Lower lobe of right lung (tissue), 2 donors: ENCODE results near the gene LY9. TPM values are rescaled to one million over a fixed set of nuclear protein-coding genes. Genes with fewer than 3 reads are reported as not detected.

Experiments used
- ATAC-seq, 2 donors: fragments of 200-7000 bp; cut with Tn5 transposase; one replicate each; pipeline ENCODE4 v1.9.1; 2020 to 2022; ENCODE audit warnings: mild to moderate bottlenecking in 2 of 2, moderate library complexity in 2 of 2
- DNase-seq: peaks from one replicate; pipeline ENCODE4 v3.0.0-alpha.2; 2020
- H3K27ac ChIP-seq: fragments of 200-600 bp; one replicate; pipeline ENCODE4 v1.8.0; 2022
- H3K27me3 ChIP-seq: fragments of 200-600 bp; one replicate; pipeline ENCODE4 v1.8.0; 2022; ENCODE audit warnings: low read depth
- H3K36me3 ChIP-seq: fragments of 200-600 bp; one replicate; pipeline ENCODE4 v1.8.0; 2022; ENCODE audit warnings: mild to moderate bottlenecking
- H3K4me1 ChIP-seq: fragments of 200-600 bp; one replicate; pipeline ENCODE4 v1.8.0; 2022
- H3K4me3 ChIP-seq: fragments of 200-600 bp; one replicate; pipeline ENCODE4 v1.8.0; 2022; ENCODE audit warnings: mild to moderate bottlenecking
- H3K9me3 ChIP-seq: fragments of 200-600 bp; one replicate; pipeline ENCODE4 v1.8.0; 2022
- intact Hi-C: fragments of 100-400 bp; cut with DNase I; formaldehyde crosslinking; loops from one replicate; pipeline ENCODE4 v1.11.0; 2022
- total RNA-seq: library from RNA; stranded (reverse); fragmentation: NEBNext Ultra II Directional; extraction: Animal tissue kit (Norgen Biotek cat#: 25700); gene quantifications from one replicate; pipeline ENCODE4 v1.2.1, GENCODE V29; 2021
- TF ChIP-seq, protein P1 (sequence below): fragments of 200-600 bp; IDR thresholded peaks from one replicate; pipeline ENCODE4 v1.8.0; 2022; ENCODE audit warnings: antibody characterized with exemption, mild to moderate bottlenecking
- donor health status: DM: no; HTN: yes; CAD: no; lungs with severe emphysema.

The LY9 gene
- total RNA-seq, 1 donor from 2014 or later, result 1.8 TPM

DNA sequence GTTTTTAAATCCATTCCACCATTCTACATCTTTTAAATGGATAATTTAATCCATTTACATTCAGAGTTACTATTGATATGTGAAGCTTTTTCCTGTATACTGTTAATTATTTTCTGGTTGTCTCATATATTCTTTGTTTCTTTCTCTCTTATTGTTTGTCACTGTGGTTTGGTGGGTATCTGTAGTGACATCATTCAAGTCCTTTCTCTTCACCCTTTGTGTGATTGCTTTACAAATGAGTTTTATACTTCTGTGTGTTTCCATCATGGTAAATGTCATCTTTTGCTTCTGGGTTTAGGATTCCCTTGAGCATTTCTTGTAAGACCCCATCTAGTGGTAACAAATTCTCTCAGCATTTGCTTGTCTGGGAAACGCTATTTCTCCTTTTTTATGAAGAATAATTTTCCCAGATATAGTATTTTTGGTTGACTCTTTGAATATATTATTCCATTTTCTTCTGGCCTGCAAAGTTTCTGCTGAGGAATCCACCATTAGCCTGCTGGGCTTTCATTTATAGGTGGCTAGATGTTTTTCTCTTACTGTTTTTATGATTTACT lies 10.2 kb downstream of the LY9 start:
- ATAC-seq, result no peak
- no peak for DNase-seq
- H3K4me3 ChIP-seq, result no peak overlapping the region
- intact Hi-C loops, result no loop called here
- H3K9me3 ChIP-seq, result peaks cover 6% of the 10 kb centered on the region
- no peaks in the 10 kb centered on the region for H3K27me3 ChIP-seq
- no peak overlapping the region for H3K27ac ChIP-seq
- TF ChIP-seq, protein P1, sequence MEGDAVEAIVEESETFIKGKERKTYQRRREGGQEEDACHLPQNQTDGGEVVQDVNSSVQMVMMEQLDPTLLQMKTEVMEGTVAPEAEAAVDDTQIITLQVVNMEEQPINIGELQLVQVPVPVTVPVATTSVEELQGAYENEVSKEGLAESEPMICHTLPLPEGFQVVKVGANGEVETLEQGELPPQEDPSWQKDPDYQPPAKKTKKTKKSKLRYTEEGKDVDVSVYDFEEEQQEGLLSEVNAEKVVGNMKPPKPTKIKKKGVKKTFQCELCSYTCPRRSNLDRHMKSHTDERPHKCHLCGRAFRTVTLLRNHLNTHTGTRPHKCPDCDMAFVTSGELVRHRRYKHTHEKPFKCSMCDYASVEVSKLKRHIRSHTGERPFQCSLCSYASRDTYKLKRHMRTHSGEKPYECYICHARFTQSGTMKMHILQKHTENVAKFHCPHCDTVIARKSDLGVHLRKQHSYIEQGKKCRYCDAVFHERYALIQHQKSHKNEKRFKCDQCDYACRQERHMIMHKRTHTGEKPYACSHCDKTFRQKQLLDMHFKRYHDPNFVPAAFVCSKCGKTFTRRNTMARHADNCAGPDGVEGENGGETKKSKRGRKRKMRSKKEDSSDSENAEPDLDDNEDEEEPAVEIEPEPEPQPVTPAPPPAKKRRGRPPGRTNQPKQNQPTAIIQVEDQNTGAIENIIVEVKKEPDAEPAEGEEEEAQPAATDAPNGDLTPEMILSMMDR, result no peak
- no peaks in the 10 kb centered on the region for H3K4me1 ChIP-seq
- H3K36me3 ChIP-seq, result no peaks in the 10 kb centered on the region

DNA sequence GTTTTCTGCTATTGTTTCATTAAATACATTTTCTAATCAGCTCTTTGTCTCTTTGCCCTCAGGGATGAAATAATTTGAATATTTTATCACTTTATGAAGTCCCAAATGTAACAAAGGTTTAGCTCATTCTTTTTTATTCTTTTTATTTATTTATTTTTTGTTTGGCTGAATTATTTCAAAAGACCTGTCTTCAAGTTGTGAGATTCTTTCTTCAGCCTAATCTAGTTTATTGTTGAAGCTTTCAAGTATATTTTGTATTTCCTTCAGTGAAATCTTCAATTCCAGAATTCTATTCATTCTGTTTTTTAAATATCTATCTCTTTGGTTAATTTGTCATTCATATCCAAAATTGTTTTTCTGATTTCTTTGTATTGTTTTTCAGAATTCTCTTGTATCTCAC lies 10.8 kb downstream of the LY9 start:
- peaks cover 6% of the 10 kb centered on the region for H3K9me3 ChIP-seq
- no peak overlapping the region for H3K4me3 ChIP-seq
- H3K4me1 ChIP-seq, result no peaks in the 10 kb centered on the region
- no peak overlapping the region for H3K27ac ChIP-seq
- intact Hi-C loops, result no loop called here
- ATAC-seq (no peak), DNase-seq (no peak)
- TF ChIP-seq, protein P1, result no peak
- no peaks in the 10 kb centered on the region for H3K36me3 ChIP-seq
- H3K27me3 ChIP-seq, result no peaks in the 10 kb centered on the region

DNA sequence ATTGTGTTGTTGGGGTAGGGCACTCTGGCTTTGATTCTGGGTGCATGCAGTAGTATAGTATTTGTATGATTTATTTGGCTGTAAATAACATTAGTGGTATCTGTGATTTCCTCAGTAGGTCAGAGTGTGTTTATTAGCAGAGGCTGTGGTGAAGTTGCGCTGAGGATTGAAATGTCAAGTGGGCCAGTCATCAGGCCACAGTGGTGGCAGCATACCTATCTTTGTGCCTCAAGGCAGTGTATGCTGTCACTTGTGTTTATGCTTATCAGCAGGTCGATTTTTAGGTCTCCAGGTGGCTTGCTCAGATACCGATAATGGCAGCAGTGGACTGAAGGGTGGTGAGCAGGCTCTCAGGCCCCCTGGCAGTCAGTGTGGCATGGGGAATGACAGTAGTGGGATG lies 11.3 kb downstream of the LY9 start:
- H3K27me3 ChIP-seq, result no peaks in the 10 kb centered on the region
- H3K4me3 ChIP-seq, result no peak overlapping the region
- H3K9me3 ChIP-seq, result peaks cover 6% of the 10 kb centered on the region
- DNase-seq (no peak), ATAC-seq (no peak)
- H3K4me1 ChIP-seq, result no peaks in the 10 kb centered on the region
- no peak overlapping the region for H3K27ac ChIP-seq
- intact Hi-C loops, result no loop called here
- TF ChIP-seq, protein P1, result no peak
- no peaks in the 10 kb centered on the region for H3K36me3 ChIP-seq

DNA sequence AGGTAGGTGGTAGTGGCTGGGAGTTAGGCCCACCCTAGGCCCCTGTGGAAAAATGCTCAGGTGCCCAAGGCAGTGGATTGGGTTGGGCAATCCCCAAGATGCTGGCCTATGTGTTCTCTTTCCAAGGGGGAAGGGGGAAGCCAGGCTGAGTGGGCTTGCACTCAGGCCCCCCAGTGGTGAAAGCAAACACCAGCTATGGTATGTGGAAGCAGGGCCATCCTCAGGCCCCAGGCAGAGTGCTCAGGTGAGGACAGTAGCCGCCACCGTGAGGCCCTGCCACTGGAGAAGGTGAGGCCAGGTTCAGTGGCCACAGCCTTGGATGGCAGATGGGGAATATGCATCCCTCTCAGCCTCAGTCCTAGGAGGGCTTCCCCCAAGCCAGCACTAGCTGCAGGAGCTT lies 11.8 kb downstream of the LY9 start:
- Histone ChIP-seq H3K36me3 (no peaks in the 10 kb centered on the region), H3K4me1 (no peaks in the 10 kb centered on the region), H3K9me3 (peaks cover 6% of the 10 kb centered on the region), H3K27ac (no peak overlapping the region), H3K4me3 (no peak overlapping the region), H3K27me3 (no peaks in the 10 kb centered on the region)
- no peak for ATAC-seq
- intact Hi-C loops, result no loop called here
- DNase-seq, result no peak
- TF ChIP-seq, protein P1, result no peak

DNA sequence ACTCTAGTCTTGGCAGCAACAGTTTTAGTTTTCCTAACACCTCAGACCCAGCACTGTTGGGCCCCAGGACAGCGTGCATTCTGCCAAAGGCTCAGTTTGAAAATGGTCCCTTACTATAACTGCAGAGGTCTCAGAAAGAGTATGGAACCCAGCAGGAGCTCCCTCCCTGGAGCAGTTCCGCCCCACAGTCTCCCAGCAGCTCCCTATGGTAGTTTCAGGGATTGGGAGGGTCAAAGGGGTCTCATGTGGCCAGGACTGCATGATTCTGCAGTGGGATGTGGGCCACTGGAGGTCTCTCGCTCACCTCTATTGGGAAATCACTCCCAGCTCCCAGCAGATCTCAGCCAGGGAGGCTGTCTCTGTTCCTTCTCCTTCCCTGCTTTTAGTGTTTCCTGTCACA lies 12.3 kb downstream of the LY9 start:
- TF ChIP-seq, protein P1, result no peak
- no peak for DNase-seq
- Histone ChIP-seq H3K27ac (no peak overlapping the region), H3K4me1 (no peaks in the 10 kb centered on the region), H3K36me3 (no peaks in the 10 kb centered on the region), H3K9me3 (peaks cover 6% of the 10 kb centered on the region), H3K4me3 (no peak overlapping the region), H3K27me3 (no peaks in the 10 kb centered on the region)
- no peak for ATAC-seq
- intact Hi-C loops, result no loop called here

DNA sequence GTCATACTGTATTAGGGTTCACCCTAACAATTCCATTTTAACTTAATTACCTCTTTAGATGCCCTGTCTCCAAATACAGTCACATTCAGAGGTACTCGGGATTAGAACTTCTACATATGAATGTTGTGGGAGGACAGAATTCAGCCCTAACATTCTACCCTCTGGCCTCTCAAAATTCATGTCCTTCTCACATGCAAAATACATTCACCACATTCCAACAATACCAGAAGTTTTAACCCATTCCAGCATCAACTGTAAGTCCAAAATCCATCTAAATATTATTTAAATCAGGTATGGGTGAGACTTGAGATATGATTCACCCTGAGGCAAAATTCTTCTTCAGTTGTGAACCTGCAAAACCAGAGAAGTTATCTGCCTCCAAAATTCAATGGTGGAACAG lies 14.5 kb downstream of the LY9 start:
- Histone ChIP-seq H3K27me3 (no peaks in the 10 kb centered on the region), H3K36me3 (no peaks in the 10 kb centered on the region), H3K27ac (no peak overlapping the region), H3K4me1 (no peaks in the 10 kb centered on the region), H3K4me3 (no peak overlapping the region), H3K9me3 (peaks cover 6% of the 10 kb centered on the region)
- no peak for DNase-seq
- intact Hi-C loops, result no loop called here
- no peak for ATAC-seq
- TF ChIP-seq, protein P1, result no peak
